Astrocyte of the hippocampus (primary cell): ENCODE results near the gene UTS2.

Source experiments
- DNase-seq: peaks from one replicate; pipeline ENCODE4 v3.0.0; 2011; ENCODE audit warnings: low read depth, low spot score

The UTS2 gene

GRCh38 chr1:7863756-7864328, 11.0 kb upstream of the UTS2 start:
- no peak for DNase-seq

DNA sequence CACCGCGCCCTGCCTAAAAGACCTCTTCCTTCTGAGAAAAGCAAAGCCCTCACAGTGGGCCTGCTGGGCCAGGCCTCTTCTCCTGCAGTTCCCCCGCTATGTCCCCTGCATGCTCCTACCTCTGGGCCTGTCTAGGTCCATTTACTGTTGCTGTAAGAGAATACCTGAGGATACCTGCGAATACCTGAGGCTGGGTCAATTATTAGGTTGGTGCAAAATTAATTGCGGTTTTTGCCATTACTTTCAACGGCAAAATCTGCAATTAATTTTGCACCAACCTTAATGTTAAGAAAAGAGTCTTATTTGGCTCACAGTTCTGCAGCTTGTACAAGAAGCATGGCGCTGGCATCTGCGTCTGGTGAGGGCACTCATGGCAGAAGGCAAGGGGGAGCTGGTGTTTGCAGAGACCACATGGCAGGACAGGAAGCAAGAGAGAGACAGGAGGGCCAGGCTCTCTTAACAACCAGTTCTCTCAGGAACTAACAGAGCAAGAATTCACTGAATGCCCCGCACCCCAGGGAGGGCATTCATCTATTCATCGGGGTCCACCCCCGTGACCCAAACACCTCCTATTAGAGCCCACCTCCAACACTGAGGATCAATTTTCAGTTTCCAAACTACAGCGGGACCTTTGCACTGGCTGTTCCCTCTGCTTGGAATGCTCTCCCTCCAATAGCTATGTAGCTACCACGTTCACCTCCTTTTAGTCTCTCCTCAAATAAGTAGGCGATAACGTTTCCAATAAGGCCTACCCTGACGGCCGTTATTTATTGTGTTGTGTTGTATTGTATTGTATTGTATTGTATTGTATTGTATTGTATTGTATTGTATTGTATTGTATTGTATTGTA, 9.6 kb upstream of the UTS2 start:
- no peak for DNase-seq

DNA sequence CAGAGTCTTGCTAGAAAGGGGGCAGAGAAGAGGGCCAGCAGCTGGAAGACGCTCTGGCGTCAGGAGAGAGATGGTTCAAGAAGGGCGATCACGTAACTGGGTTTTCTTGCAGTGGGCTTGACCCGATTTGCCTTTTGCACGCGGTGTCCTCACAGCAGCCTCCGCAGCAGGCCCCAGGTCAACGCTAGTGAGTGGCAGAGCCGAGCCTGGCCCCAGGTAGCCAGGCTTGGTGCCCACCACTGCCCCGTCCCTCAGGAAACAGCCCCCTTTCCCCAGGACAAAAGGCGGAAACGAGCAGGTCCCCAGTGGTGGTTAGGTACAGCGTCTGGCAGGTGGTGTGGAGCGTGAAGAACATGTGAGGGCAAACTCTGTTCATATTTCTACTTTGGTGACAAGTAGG, 8.6 kb upstream of the UTS2 start:
- DNase-seq = no peak

DNA sequence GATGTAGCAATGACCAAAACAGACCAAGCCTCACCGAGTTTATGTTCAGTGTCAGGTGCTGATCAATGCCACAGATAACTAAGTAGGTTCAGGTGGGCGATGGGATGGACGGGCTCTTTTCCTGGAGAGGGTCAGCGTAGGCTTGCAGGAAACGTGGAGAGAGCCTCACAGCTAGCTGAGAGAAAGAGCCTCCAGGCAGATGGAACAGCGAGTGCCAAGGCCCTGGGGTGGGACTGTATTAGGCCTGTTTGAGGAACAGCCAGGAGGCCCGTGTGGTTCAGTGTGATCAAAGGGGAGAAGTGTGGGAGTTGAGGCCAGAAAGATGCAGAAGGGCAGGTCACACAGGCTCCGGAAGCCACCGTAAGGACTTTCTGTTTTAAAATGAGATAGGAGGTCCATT, 7.3 kb upstream of the UTS2 start:
- DNase-seq = no peak

- no peak for DNase-seq
Measured at GRCh38 chr1:7859406-7859805, 6.5 kb upstream of the UTS2 start.

DNA sequence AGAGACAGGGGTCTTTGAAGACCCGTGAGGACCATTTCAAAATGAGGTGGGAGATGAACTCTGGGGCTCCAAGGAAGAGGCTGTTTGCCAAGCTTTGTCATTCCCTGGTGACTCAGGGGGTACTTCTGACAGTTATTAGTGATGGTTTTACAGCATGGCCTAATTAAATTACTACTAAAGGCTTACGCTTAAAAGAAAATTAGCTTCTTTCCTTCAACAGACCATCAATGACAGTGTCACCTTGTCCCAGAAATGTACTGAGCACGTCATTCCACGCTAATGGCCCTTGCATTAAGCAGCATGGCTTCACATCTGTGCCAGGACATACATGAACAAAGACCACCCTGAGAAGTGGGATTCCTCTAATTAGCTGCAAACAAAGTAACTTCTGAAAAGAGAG, 5.1 kb upstream of the UTS2 start:
- no peak for DNase-seq

DNA sequence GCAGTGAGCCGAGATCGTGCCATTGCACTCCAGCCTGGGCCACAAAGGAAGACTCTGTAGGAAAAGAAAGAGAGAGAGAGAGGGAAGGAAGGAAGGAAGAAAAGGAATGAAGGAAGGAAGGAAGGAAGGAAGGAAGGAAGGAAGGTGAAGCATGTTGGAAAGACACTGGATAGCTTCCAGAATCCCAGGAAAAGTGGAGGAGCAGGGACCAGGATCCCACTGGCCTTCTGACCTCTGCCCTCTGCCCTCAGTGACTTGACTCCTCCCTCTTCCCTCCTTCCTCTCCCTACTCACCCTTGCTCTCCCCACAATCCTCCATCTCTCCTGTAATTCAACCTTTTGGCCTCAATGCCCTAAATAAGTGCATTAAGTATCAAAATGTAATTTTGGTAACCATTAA, 4.1 kb upstream of the UTS2 start:
- DNase-seq = no peak

DNA sequence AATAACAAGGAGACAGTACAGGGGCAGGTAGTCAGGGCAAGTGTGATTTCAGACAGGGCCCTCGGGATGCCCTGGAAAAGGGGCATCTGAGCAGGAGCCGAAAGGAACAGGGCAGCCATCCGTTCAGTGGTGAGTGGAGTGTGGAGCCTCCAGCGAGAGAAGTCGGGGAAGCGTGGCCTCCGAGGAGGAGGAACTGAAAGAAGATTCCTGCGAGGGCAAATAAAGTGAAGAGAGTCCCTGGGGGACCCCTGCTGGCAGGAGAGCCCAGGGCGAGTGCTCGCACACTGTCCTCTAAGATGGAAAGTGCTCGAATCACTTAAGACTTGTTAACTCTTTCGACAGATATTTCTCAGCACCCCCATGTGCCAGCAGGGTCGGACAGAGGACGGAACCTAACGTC, 3.5 kb upstream of the UTS2 start:
- DNase-seq = no peak

GRCh38 chr1:7853684-7854026, 790 bp upstream of the UTS2 start:
- DNase-seq = no peak

- DNase-seq = no peak
Measured at GRCh38 chr1:7850786-7851185, 2.1 kb downstream of the UTS2 start.

GRCh38 chr1:7847599-7847998, 5.3 kb downstream of the UTS2 start:
- peak; percentile 60 for DNase-seq

- DNase-seq = no peak
Measured at GRCh38 chr1:7846656-7847055, 6.2 kb downstream of the UTS2 start.

- peak; percentile 34 for DNase-seq
Measured at GRCh38 chr1:7845761-7846160, 7.1 kb downstream of the UTS2 start.

- DNase-seq = no peak
Measured at GRCh38 chr1:7842517-7842916, 10.3 kb downstream of the UTS2 start.

DNA sequence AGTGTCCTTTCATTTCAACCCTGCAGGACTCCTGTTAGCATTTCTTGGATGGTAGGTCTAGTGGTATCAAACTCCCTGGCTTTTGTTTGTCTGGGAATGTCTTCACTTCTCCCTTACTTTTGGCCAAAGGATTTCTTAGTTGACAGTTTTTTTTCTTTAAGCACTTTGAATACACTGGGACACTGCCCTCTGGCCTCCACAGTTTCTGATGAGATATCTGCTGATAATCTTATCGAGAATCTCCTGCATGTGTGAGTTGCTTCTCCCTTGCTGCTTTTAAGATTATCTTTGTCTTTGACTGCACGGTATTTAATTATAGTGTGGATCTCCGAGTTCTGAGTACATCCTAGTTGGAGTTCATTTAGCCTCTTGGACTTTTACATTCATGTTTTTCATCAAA, 13.3 kb downstream of the UTS2 start:
- DNase-seq = no peak

GRCh38 chr1:7838714-7839113, 14.2 kb downstream of the UTS2 start:
- DNase-seq = no peak

DNA sequence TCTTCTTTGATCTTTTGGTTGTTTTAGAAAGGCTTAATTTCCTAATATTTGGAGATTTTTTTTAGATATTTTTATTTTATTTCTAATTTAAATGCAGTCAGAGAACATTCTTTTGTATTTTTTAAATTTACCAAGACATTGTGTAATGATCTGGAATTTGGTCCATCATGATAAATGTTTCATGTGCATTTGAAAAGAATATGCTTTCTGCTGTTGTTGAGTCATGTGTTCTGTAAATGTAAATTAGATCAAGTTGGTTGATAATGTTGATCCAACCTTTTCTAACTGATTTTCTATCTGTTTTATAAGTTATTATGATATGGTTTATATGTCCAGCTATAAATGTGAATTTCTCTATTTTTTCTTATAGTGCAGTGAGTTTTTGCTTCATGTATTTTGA, 19.8 kb downstream of the UTS2 start:
- no peak for DNase-seq

GRCh38 chr1:7831458-7831857, 21.4 kb downstream of the UTS2 start:
- DNase-seq = no peak

- no peak for DNase-seq
Measured at GRCh38 chr1:7827126-7827955, 25.5 kb downstream of the UTS2 start.

- DNase-seq = no peak
Measured at GRCh38 chr1:7826363-7826762, 26.5 kb downstream of the UTS2 start.

- DNase-seq = no peak
Measured at GRCh38 chr1:7824701-7825100, 28.2 kb downstream of the UTS2 start.

DNA sequence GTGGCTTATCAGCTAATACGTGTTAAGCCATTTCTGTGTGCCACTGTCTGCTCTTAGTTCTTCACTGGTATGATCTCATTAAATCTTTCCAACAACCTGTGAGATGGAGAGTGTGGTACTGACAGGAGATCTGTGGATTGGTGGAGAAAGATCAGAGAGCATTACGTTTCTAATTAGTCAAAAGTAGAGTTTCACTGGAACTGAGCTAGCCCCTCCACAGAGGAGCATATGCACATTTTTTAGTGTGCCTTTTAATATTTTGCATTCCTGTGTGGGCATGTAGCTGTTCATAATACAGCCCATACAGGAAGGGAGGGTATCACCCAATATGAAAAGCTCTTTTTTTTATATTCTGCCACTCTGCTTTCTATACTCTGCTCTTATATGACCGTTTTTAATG, 31.6 kb downstream of the UTS2 start:
- no peak for DNase-seq
